ENCODE measurements around the gene SLC16A4. TPM values are rescaled to one million over a fixed set of nuclear protein-coding genes. Genes with fewer than 3 reads are reported as not detected.

SLC16A4 gene
- total RNA-seq, 2 experiments from 2014 or later: 0.10 to 0.21 TPM

DNA sequence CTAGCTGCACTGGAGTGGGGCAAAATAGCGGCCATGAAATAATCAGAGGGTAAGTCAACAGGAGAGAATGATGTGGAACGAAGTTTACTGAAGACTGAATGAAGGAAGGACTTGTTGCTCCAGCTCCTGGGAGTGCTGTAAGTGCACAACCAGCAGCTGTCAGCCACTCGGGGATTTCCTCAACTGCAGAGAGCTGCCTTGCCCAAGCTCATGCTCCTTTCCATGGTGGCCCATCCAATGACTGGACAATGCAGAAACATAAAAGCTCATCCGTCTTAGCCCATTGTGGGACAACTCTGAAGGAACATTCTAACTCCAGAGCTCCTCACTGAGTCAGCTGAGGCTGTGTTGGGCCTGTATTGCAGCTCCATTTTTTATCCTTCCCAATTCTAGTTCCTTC lies 72.8 kb downstream of the SLC16A4 start:
- CTCF ChIA-PET: interaction anchor here (1.3 to 3.1 kb wide), 3 partner anchors 110 to 115 kb away, joined by 7 to 14 read pairs (median 11); no protein-coding TSS in a partner anchor
- POLR2A ChIA-PET: interaction anchor here (0.8 kb wide), 1 partner anchor 12 kb away, joined by 3 read pairs; no protein-coding TSS in a partner anchor

GRCh38 chr1:110316735-110317134 lies 74.1 kb downstream of the SLC16A4 start:
- CTCF ChIA-PET: interaction anchor here (1.1 to 3.1 kb wide), 4 partner anchors 109 to 143 kb away, joined by 3 to 14 read pairs (median 6); no protein-coding TSS in a partner anchor
- POLR2A ChIA-PET: no interaction called here

Other genes with a start within 250 kb of the SLC16A4 start
- gene SLC6A17, start 240.5 kb downstream of the SLC16A4 start, total RNA-seq: under 1 TPM; 0.10 to 0.13 TPM
- 1 to 10 TPM; 9.4 to 9.8 TPM for gene KCNC4, start 180.7 kb downstream of the SLC16A4 start, total RNA-seq
- 10 to 100 TPM; 53.6 to 56.6 TPM for gene RBM15, start 51.6 kb downstream of the SLC16A4 start, total RNA-seq
- gene LAMTOR5, start 16.7 kb upstream of the SLC16A4 start, total RNA-seq: 100 to 1,000 TPM; 165 to 173 TPM
- gene PROK1, start 60.1 kb upstream of the SLC16A4 start, total RNA-seq: not detected
- gene KCNA10, start 128.1 kb upstream of the SLC16A4 start, total RNA-seq: not detected
- under 1 TPM; 0.13 to 0.15 TPM for gene KCNA2, start 215.3 kb upstream of the SLC16A4 start, total RNA-seq

Data from activated CD8-positive, alpha-beta memory T cell treated with anti-CD3 and anti-CD28 coated beads for 36 hours (primary cell).